H9 (cell line): Measurements from ENCODE around the gene GATD1. TPM values are rescaled to one million over a fixed set of nuclear protein-coding genes. Genes with fewer than 3 reads are reported as not detected.

ENCODE experiments used
- DNase-seq: peaks from one replicate; pipeline ENCODE4 v3.0.0-alpha.2; 2017
- H2AFZ ChIP-seq: one replicate; pipeline ENCODE4 v1.6.1; 2013; ENCODE audit warnings: mild to moderate bottlenecking, low read length, control low read depth, moderate library complexity
- H2AK5ac ChIP-seq: 2 replicates; pipeline ENCODE4 v1.6.1; 2013; ENCODE audit warnings: low read length, control low read depth, mixed read lengths; ENCODE audit not compliant: insufficient read length
- H2BK120ac ChIP-seq: one replicate; pipeline ENCODE4 v1.6.1; 2013; ENCODE audit warnings: low read depth, mild to moderate bottlenecking, low read length, control low read depth, inconsistent platforms; ENCODE audit not compliant: poor library complexity, severe bottlenecking
- H2BK12ac ChIP-seq: 2 replicates; pipeline ENCODE4 v1.6.1; 2013; ENCODE audit warnings: low read length, control low read depth, mixed read lengths, low read depth; ENCODE audit not compliant: insufficient read length
- H2BK15ac ChIP-seq: 2 replicates; pipeline ENCODE4 v1.6.1; 2013; ENCODE audit warnings: low read depth, low read length, control low read depth
- H2BK20ac ChIP-seq: one replicate; pipeline ENCODE4 v1.6.1; 2013; ENCODE audit warnings: low read depth, mild to moderate bottlenecking, low read length, control low read depth, inconsistent platforms; ENCODE audit not compliant: poor library complexity, severe bottlenecking
- H2BK5ac ChIP-seq: 2 replicates; pipeline ENCODE4 v1.6.1; 2013; ENCODE audit warnings: low read length, control low read depth, mixed read lengths; ENCODE audit not compliant: insufficient read length
- H3K14ac ChIP-seq: 2 replicates; pipeline ENCODE4 v1.6.1; 2013; ENCODE audit warnings: low read length, control low read depth; ENCODE audit not compliant: insufficient read depth
- H3K18ac ChIP-seq: 2 replicates; pipeline ENCODE4 v1.6.1; 2013; ENCODE audit warnings: low read depth, mild to moderate bottlenecking, mixed read lengths, low read length, control low read depth; ENCODE audit not compliant: insufficient read length
- H3K23ac ChIP-seq: 2 replicates; pipeline ENCODE4 v1.6.1; 2013; ENCODE audit warnings: low read length, control low read depth, mixed read lengths, low read depth; ENCODE audit not compliant: insufficient read length
- H3K23me2 ChIP-seq: 2 replicates; pipeline ENCODE4 v1.6.1; 2013; ENCODE audit warnings: low read depth, mild to moderate bottlenecking, mixed read lengths, low read length, control low read depth; ENCODE audit not compliant: insufficient read length, poor library complexity, severe bottlenecking
- H3K27ac ChIP-seq: 2 replicates; pipeline ENCODE4 v1.5.1; 2013; ENCODE audit warnings: low read length, control low read depth, mixed read lengths, low read depth; ENCODE audit not compliant: insufficient read length
- H3K27me3 ChIP-seq: 2 replicates; pipeline ENCODE4 v1.6.1; 2013; ENCODE audit warnings: low read length, control low read depth, inconsistent platforms; ENCODE audit not compliant: insufficient read depth
- H3K4ac ChIP-seq: 2 replicates; pipeline ENCODE4 v1.6.1; 2013; ENCODE audit warnings: low read depth, mild to moderate bottlenecking, control low read depth, inconsistent platforms, low read length, moderate library complexity
- H3K4me1 ChIP-seq: 2 replicates; pipeline ENCODE4 v1.6.1; 2013; ENCODE audit warnings: low read length, control low read depth, inconsistent platforms; ENCODE audit not compliant: insufficient read depth
- H3K4me2 ChIP-seq: 2 replicates; pipeline ENCODE4 v1.6.1; 2013; ENCODE audit warnings: low read length, control low read depth, mixed read lengths; ENCODE audit not compliant: insufficient read length, insufficient read depth
- H3K56ac ChIP-seq: 2 replicates; pipeline ENCODE4 v1.6.1; 2013; ENCODE audit warnings: low read depth, mild to moderate bottlenecking, mixed read lengths, low read length, control low read depth; ENCODE audit not compliant: insufficient read length
- H3K79me1 ChIP-seq: 2 replicates; pipeline ENCODE4 v1.6.1; 2013; ENCODE audit warnings: low read depth, mild to moderate bottlenecking, moderate library complexity, low read length, control low read depth, inconsistent platforms; ENCODE audit not compliant: insufficient read depth, poor library complexity, severe bottlenecking
- H3K79me2 ChIP-seq: 2 replicates; pipeline ENCODE4 v1.6.1; 2013; ENCODE audit warnings: low read length, control low read depth, inconsistent platforms; ENCODE audit not compliant: insufficient read depth
- H3K9ac ChIP-seq: 2 replicates; pipeline ENCODE4 v1.6.1; 2013; ENCODE audit warnings: low read length, control low read depth, mixed read lengths; ENCODE audit not compliant: insufficient read length; ENCODE audit errors: extremely low read depth
- H3K9me3 ChIP-seq: one replicate; pipeline ENCODE4 v1.6.1; 2013; ENCODE audit warnings: low read depth, low read length, inconsistent platforms; ENCODE audit not compliant: control insufficient read depth
- H3T11ph ChIP-seq: one replicate; pipeline ENCODE4 v1.6.1; 2013; ENCODE audit warnings: mild to moderate bottlenecking, low read length, control low read depth, inconsistent platforms
- H4K20me1 ChIP-seq: one replicate; pipeline ENCODE4 v1.6.1; 2013; ENCODE audit not compliant: control insufficient read depth, insufficient read length, insufficient read depth
- H4K5ac ChIP-seq: 2 replicates; pipeline ENCODE4 v1.6.1; 2013; ENCODE audit warnings: low read depth, mild to moderate bottlenecking, mixed read lengths, low read length, control low read depth; ENCODE audit not compliant: insufficient read length
- H4K8ac ChIP-seq: replicated peaks from 2 replicates; pipeline ENCODE4 v1.6.1; 2013; ENCODE audit warnings: low read length, control low read depth, mixed read lengths, low read depth; ENCODE audit not compliant: insufficient read length
- H4K91ac ChIP-seq: 2 replicates; pipeline ENCODE4 v1.6.1; 2013; ENCODE audit warnings: low read depth, mild to moderate bottlenecking, moderate library complexity, mixed read lengths, low read length, control low read depth; ENCODE audit not compliant: insufficient read length
- H3K27ac Mint-ChIP-seq, 3 experiments: 2 replicates in 2 of 3; 3 replicates in 1 of 3; pipeline ENCODE4 v1.8.0; 2020 to 2021; ENCODE audit warnings: mixed read lengths in 3 of 3, mild to moderate bottlenecking in 1 of 3, moderate library complexity in 1 of 3
- H3K27me3 Mint-ChIP-seq: 2 replicates; pipeline ENCODE4 v1.8.0; 2021; ENCODE audit warnings: low read depth, mild to moderate bottlenecking, moderate library complexity, mixed read lengths
- H3K36me3 Mint-ChIP-seq, 3 experiments: 2 replicates in 2 of 3; 3 replicates in 1 of 3; pipeline ENCODE4 v1.8.0; 2020 to 2021; ENCODE audit warnings: low read depth in 3 of 3, mixed read lengths in 3 of 3; ENCODE audit not compliant: insufficient read depth in 1 of 3
- H3K4me1 Mint-ChIP-seq, 2 experiments: 2 replicates each; pipeline ENCODE4 v1.8.0; 2020; ENCODE audit warnings: mixed read lengths in 2 of 2
- H3K4me3 Mint-ChIP-seq, 2 experiments: 2 replicates in 1 of 2; 3 replicates in 1 of 2; pipeline ENCODE4 v1.8.0; 2020 to 2021; ENCODE audit warnings: mild to moderate bottlenecking in 2 of 2, mixed read lengths in 2 of 2, moderate library complexity in 1 of 2
- H3K9me3 Mint-ChIP-seq, 2 experiments: 2 replicates in 1 of 2; 3 replicates in 1 of 2; pipeline ENCODE4 v1.8.0; 2020; ENCODE audit warnings: mild to moderate bottlenecking in 2 of 2, mixed read lengths in 2 of 2, moderate library complexity in 1 of 2
- CTCF ChIP-seq: fragments of 200-600 bp; sonication (generic); conservative IDR thresholded peaks from 3 replicates; pipeline ENCODE4 v1.8.0; 2021; ENCODE audit warnings: antibody characterized with exemption, mild to moderate bottlenecking
- WGBS: extraction: QIAGEN DNeasy Blood & Tissue Kit; methylation state at CpG from one replicate; pipeline ENCODE4 v1.1.7; 2013; ENCODE audit warnings: missing lambda C conversion rate, low lambda C conversion rate, mixed read lengths; ENCODE audit not compliant: insufficient read length; ENCODE audit errors: extremely low coverage; 5-methylcytosine and 5-hydroxymethylcytosine counted together
- total RNA-seq: library from RNA; stranded (reverse); gene quantifications from 2 replicates; pipeline ENCODE4 v1.2.1, GENCODE V29; 2021

Gene GATD1
- total RNA-seq, 1 experiment from 2014 or later, result 60.0 TPM

- no peak for TF ChIP-seq CTCF
- no peak overlapping the region for H2BK5ac ChIP-seq
- H3K79me1 ChIP-seq, result peaks cover 8% of the 10 kb centered on the region
- no peak overlapping the region for H3K27ac ChIP-seq
- no peak overlapping the region for H3K27ac Mint-ChIP-seq
- H3K9ac ChIP-seq, result no peak overlapping the region
- H2AFZ ChIP-seq, result no peak overlapping the region
- H3K4me1 ChIP-seq, result no peaks in the 10 kb centered on the region
- no peak overlapping the region for H3K18ac ChIP-seq
- peak; percentile 53 for DNase-seq
- H2AK5ac ChIP-seq, result no peak overlapping the region
- H3K36me3 Mint-ChIP-seq, result peaks cover 5 to 31% (median 23%) of the 10 kb centered on the region in 3 experiments; a peak in 6 of 7 replicates
- H3K27me3 Mint-ChIP-seq, result no peaks in the 10 kb centered on the region
- no peaks in the 10 kb centered on the region for H4K20me1 ChIP-seq
- H3K4ac ChIP-seq, result no peak overlapping the region
- H3T11ph ChIP-seq, result no peak overlapping the region
- H3K9me3 Mint-ChIP-seq, result no peaks in the 10 kb centered on the region
- no peak overlapping the region for H3K23ac ChIP-seq
- H3K9me3 ChIP-seq, result no peaks in the 10 kb centered on the region
- H3K14ac ChIP-seq, result no peak overlapping the region
- H4K8ac ChIP-seq, result no peak overlapping the region
- peaks cover 10 to 14% of the 10 kb centered on the region in 2 experiments for H3K4me1 Mint-ChIP-seq
- no peak overlapping the region for H2BK120ac ChIP-seq
- H4K5ac ChIP-seq, result no peak overlapping the region
- H2BK12ac ChIP-seq, result no peak overlapping the region
- H3K23me2 ChIP-seq, result peaks cover 6% of the 10 kb centered on the region
- H2BK20ac ChIP-seq, result no peak overlapping the region
- peaks cover 4% of the 10 kb centered on the region; the same call in 1 of the 2 replicates for H3K79me2 ChIP-seq
- no peak overlapping the region for H2BK15ac ChIP-seq
- no peaks in the 10 kb centered on the region for H3K27me3 ChIP-seq
- no peak overlapping the region for H3K4me3 Mint-ChIP-seq
- no CpG with 5 or more reads among the region's 15 CpGs for WGBS
- H4K91ac ChIP-seq, result no peak overlapping the region
- no peak overlapping the region for H3K4me2 ChIP-seq
- H3K56ac ChIP-seq, result no peak overlapping the region
These were observed 5.6 kb downstream of the GATD1 start for GRCh38 chr11:771617-772204.
